GM12878 (cell line): ENCODE data around the gene PI4KA. TPM values are rescaled to one million over a fixed set of nuclear protein-coding genes. Genes with fewer than 3 reads are reported as not detected.
"Not testable (repeated sequence)": the region's sequence is repeated elsewhere in the genome, so short reads cannot be mapped to it uniquely, and the experiment has no call there.

ENCODE experiments used
- ATAC-seq: fragments of 200-7000 bp; cut with Tn5 transposase; 3 replicates; pipeline ENCODE4 v1.9.1; 2020; ENCODE audit warnings: mild to moderate bottlenecking, moderate library complexity
- BruUV-seq: library from RNA; stranded (reverse); fragments of 400-500 nt; replicated peaks from 2 replicates; lab custom pipeline; 2021; lab: Mats Ljungman, UMichigan
- CTCF ChIA-PET: fragments of 300-600 bp; sonication (Branson Sonifier 250); formaldehyde crosslinking; extraction: SDS; loops from one replicate; lab custom pipeline; 2021; ENCODE audit warnings: inconsistent platforms; lab: Yijun Ruan, JAX
- POLR2A ChIA-PET: fragments of 350-600 bp; formaldehyde crosslinking; extraction: SDS; loops from one replicate; lab custom pipeline; 2021; ENCODE audit warnings: inconsistent platforms; lab: Charles Lee
- RAD21 ChIA-PET: fragments of 300-600 bp; sonication (Branson Sonifier 250); formaldehyde crosslinking; loops from one replicate; lab custom pipeline; 2023; ENCODE audit warnings: antibody characterized with exemption; ENCODE audit not compliant: unreplicated experiment; lab: Charles Lee
- SMC1A ChIA-PET: fragments of 300-600 bp; sonication (Branson Sonifier 250); formaldehyde crosslinking; loops from one replicate; lab custom pipeline; 2023; ENCODE audit not compliant: unreplicated experiment, uncharacterized antibody; lab: Charles Lee
- DNase-seq: peaks from one replicate; pipeline ENCODE4 v3.0.0-alpha.2; 2011; ENCODE audit warnings: low read depth, low spot score
- FAIRE-seq: peaks from 3 replicates; lab custom pipeline; 2011; peaks lifted over from hg19 to GRCh38; lab: Jason Lieb, UNC
- H2AFZ ChIP-seq: 2 replicates; pipeline ENCODE4 v1.6.0; 2011; ENCODE audit warnings: low read depth, low read length, control low read depth; ENCODE audit not compliant: control insufficient read depth
- H3K27ac ChIP-seq: 2 replicates; pipeline ENCODE4 v1.5.1; 2011; ENCODE audit warnings: control low read depth; ENCODE audit not compliant: control insufficient read depth, insufficient read depth
- H3K27me3 ChIP-seq, 2 experiments: replicated peaks in 1 of 2; 2 replicates each; pipeline versions ENCODE4 v1.6.0 to v1.6.1; 2011; ENCODE audit warnings: low read length in 1 of 2; ENCODE audit not compliant: control insufficient read depth in 2 of 2, insufficient read depth in 2 of 2
- H3K36me3 ChIP-seq, 2 experiments: 2 replicates each; pipeline ENCODE4 v1.5.1; 2011; ENCODE audit warnings: low read length in 1 of 2; ENCODE audit not compliant: control insufficient read depth in 2 of 2, insufficient read depth in 2 of 2
- H3K4me1 ChIP-seq: 2 replicates; pipeline ENCODE4 v1.6.1; 2011; ENCODE audit warnings: mild to moderate bottlenecking, low read length, moderate library complexity, mixed read lengths; ENCODE audit not compliant: control insufficient read depth, insufficient read depth
- H3K4me2 ChIP-seq: 2 replicates; pipeline ENCODE4 v1.6.0; 2011; ENCODE audit warnings: control low read depth; ENCODE audit not compliant: control insufficient read depth, insufficient read depth
- H3K4me3 ChIP-seq: fragments of 200-600 bp; sonication (generic); 2 replicates; pipeline ENCODE4 v1.5.1; 2016
- H3K79me2 ChIP-seq: 2 replicates; pipeline ENCODE4 v1.6.0; 2011; ENCODE audit warnings: low read length; ENCODE audit not compliant: control insufficient read depth, insufficient read depth
- H3K9ac ChIP-seq: 2 replicates; pipeline ENCODE4 v1.8.0; 2011; ENCODE audit warnings: low read length, control low read depth, mixed read lengths; ENCODE audit not compliant: control insufficient read depth, insufficient read depth
- H3K9me3 ChIP-seq: replicated peaks from 3 replicates; pipeline ENCODE4 v1.5.1; 2011; ENCODE audit warnings: mild to moderate bottlenecking, low read length; ENCODE audit not compliant: control insufficient read depth, insufficient read depth
- H4K20me1 ChIP-seq: 2 replicates; pipeline ENCODE4 v1.6.0; 2011; ENCODE audit not compliant: control insufficient read depth, insufficient read depth
- WGBS: methylation state at CpG from one replicate; pipeline ENCODE4 v1.1.6; 2016; ENCODE audit warnings: low lambda C conversion rate; ENCODE audit not compliant: insufficient replicate concordance, insufficient coverage; ENCODE audit errors: missing lambda C conversion rate; 5-methylcytosine and 5-hydroxymethylcytosine counted together
- in situ Hi-C: fragments of 300-500 bp; cut with MboI; formaldehyde crosslinking; loops from 9 replicates; pipeline ENCODE4 v1.14.3; 2018; ENCODE audit warnings: mixed read lengths
- intact Hi-C: fragments of 100-400 bp; cut with micrococcal nuclease; formaldehyde crosslinking; loops from one replicate; pipeline ENCODE4 v1.14.2; 2022; ENCODE audit not compliant: unreplicated experiment
- polyA plus RNA-seq, 11 experiments: library from polyadenylated mRNA; depleted of rRNA in 4 of 11; unstranded in 6 of 11; stranded (reverse) in 5 of 11; fragments of >200 nt; fragmentation: Nextera tagmentation in 4 of 11; fragmentation: Illumina TruSeq in 1 of 11; extraction: Ambion mirVana in 4 of 11; extraction: Trizol in 1 of 11; gene quantifications; 1 replicate in 1 of 11; 2 replicates in 10 of 11; pipeline versions ENCODE4 v1.2.1 to v1.2.3, GENCODE V29; 2011 to 2016; ENCODE audit warnings: inconsistent platforms in 2 of 11, missing spikeins in 2 of 11, low read depth in 1 of 11
- total RNA-seq, 4 experiments: library from RNA; depleted of rRNA in 3 of 4; stranded (reverse); fragments of >200 nt in 3 of 4; fragmentation: Illumina TruSeq in 1 of 4; extraction: Trizol in 1 of 4; gene quantifications; 2 replicates each; pipeline versions ENCODE4 v1.2.1 to v1.2.3, GENCODE V29; 2013 to 2021

The PI4KA gene
- total and polyA plus RNA-seq, 10 of the 15 experiments (the other 5 are each of a cell fraction or from before 2014, with no cell fraction given): 4.2 to 78.4 (median 42.1) TPM

GRCh38 chr22:20735356-20736162 is 123.1 kb downstream of the PI4KA start:
- POLR2A ChIA-PET, H3K27ac ChIP-seq, SMC1A ChIA-PET, DNase-seq, H3K9ac ChIP-seq, H3K4me3 ChIP-seq, H3K4me1 ChIP-seq, in situ Hi-C loops, FAIRE-seq, CTCF ChIA-PET, ATAC-seq, H3K9me3 ChIP-seq, H3K79me2 ChIP-seq, H2AFZ ChIP-seq, RAD21 ChIA-PET, H4K20me1 ChIP-seq, intact Hi-C loops, H3K36me3 ChIP-seq, H3K27me3 ChIP-seq, BruUV-seq, H3K4me2 ChIP-seq: not testable (repeated sequence)
- 92% methylated on average over 9 of the region's 15 CpGs for WGBS

GRCh38 chr22:20732431-20732830 is 126.2 kb downstream of the PI4KA start:
- H3K36me3 ChIP-seq, H2AFZ ChIP-seq, FAIRE-seq, H3K9me3 ChIP-seq, H3K4me2 ChIP-seq, in situ Hi-C loops, H3K4me3 ChIP-seq, RAD21 ChIA-PET, BruUV-seq, ATAC-seq, H4K20me1 ChIP-seq, H3K79me2 ChIP-seq, intact Hi-C loops, H3K27ac ChIP-seq, DNase-seq, H3K4me1 ChIP-seq, SMC1A ChIA-PET, H3K27me3 ChIP-seq, H3K9ac ChIP-seq, POLR2A ChIA-PET: not testable (repeated sequence)
- CTCF ChIA-PET: interaction anchor here (1.9 kb wide), 1 partner anchor 9 kb away, joined by 5 read pairs; no protein-coding TSS in a partner anchor
- WGBS: 94% methylated on average over 3 of the region's 8 CpGs
